Skeletal muscle satellite cell (primary cell): ENCODE data around the gene GBP4.

ENCODE experiments used
- H3K27me3 ChIP-seq: 2 replicates; pipeline ENCODE4 v1.7.0; 2013; ENCODE audit warnings: low read length; ENCODE audit not compliant: control insufficient read depth, insufficient read depth
- H3K36me3 ChIP-seq: 2 replicates; pipeline ENCODE4 v1.7.0; 2013; ENCODE audit warnings: mild to moderate bottlenecking, control low read depth, low read length; ENCODE audit not compliant: insufficient read depth
- H3K4me1 ChIP-seq: 2 replicates; pipeline ENCODE4 v1.7.0; 2013; ENCODE audit warnings: low read length; ENCODE audit not compliant: control insufficient read depth, insufficient read depth
- H3K4me2 ChIP-seq: 2 replicates; pipeline ENCODE4 v1.7.0; 2013; ENCODE audit warnings: mild to moderate bottlenecking, low read length
- H3K4me3 ChIP-seq: 2 replicates; pipeline ENCODE4 v1.7.0; 2013; ENCODE audit warnings: low read length
- H3K9ac ChIP-seq: 2 replicates; pipeline ENCODE4 v1.7.0; 2013; ENCODE audit warnings: mild to moderate bottlenecking, low read depth, low read length, moderate library complexity
- H3K9me3 ChIP-seq: replicated peaks from 2 replicates; pipeline ENCODE4 v1.7.0; 2013; ENCODE audit warnings: mild to moderate bottlenecking, control low read depth, low read length

GBP4 gene

DNA sequence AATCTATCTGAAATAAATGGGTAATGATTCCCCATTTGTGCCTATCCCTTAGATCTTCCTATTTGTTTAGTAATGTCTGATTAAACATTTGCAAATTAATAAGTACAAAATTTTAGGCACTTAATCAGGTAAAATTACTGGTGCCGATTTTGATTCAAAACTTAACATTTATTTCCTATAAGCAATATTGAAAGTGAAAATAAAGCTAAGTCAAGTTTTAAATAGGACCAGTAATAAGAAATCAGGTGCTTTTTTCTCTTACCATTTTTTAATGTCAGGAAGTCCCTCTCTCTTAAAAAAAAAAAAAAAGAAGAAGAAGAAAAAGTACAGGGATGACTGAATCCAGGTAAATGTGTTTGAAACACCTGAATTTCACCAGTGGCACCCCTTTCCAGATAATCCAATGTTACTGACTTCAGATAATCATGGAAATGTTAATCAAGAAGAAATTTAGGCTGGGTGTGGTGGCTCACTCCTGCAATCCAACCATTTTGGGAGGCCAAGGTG, 836 bp upstream of the GBP4 start:
- Histone ChIP-seq H3K4me3 (no peak overlapping the region), H3K36me3 (no peaks in the 10 kb centered on the region), H3K4me2 (no peak overlapping the region), H3K27me3 (no peaks in the 10 kb centered on the region), H3K4me1 (no peaks in the 10 kb centered on the region), H3K9me3 (no peaks in the 10 kb centered on the region), H3K9ac (no peak overlapping the region)

DNA sequence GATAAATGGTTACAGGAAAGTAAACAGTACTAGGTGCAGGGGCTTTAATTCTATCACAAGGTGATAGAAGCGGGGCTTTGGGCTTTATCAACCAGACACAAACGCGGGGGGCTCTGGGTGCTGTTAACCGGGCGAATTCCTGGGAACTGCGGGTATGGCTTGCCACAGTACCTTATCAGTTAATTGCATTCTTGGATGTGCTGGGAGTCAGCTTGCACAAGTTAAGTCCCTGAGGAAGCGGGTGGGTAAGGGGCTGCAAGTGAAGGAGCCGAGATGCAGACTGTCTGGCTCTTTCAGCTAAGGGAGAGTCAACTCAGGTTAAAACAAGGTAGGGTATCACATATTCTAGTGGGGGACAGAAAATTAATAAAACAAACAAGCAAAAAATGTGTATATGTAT, 661 bp downstream of the GBP4 start:
- H3K4me2 ChIP-seq = peak overlapping the region; percentile 28
- H3K9me3 ChIP-seq = no peaks in the 10 kb centered on the region
- H3K27me3 ChIP-seq = no peaks in the 10 kb centered on the region
- H3K36me3 ChIP-seq = no peaks in the 10 kb centered on the region
- peak overlapping the region; percentile 45 for H3K4me3 ChIP-seq
- H3K4me1 ChIP-seq = no peaks in the 10 kb centered on the region
- H3K9ac ChIP-seq = no peak overlapping the region

- Histone ChIP-seq H3K9me3 (no peaks in the 10 kb centered on the region), H3K4me3 (no peak overlapping the region), H3K36me3 (no peaks in the 10 kb centered on the region), H3K27me3 (no peaks in the 10 kb centered on the region), H3K4me1 (no peaks in the 10 kb centered on the region), H3K9ac (no peak overlapping the region), H3K4me2 (no peak overlapping the region)
Measured at GRCh38 chr1:89195476-89195875, 3.3 kb downstream of the GBP4 start.

GRCh38 chr1:89191314-89191713, 7.4 kb downstream of the GBP4 start:
- no peaks in the 10 kb centered on the region for H3K9me3 ChIP-seq
- no peaks in the 10 kb centered on the region for H3K4me1 ChIP-seq
- no peak overlapping the region for H3K4me2 ChIP-seq
- no peaks in the 10 kb centered on the region for H3K27me3 ChIP-seq
- no peak overlapping the region for H3K4me3 ChIP-seq
- H3K36me3 ChIP-seq = no peaks in the 10 kb centered on the region
- no peak overlapping the region for H3K9ac ChIP-seq

DNA sequence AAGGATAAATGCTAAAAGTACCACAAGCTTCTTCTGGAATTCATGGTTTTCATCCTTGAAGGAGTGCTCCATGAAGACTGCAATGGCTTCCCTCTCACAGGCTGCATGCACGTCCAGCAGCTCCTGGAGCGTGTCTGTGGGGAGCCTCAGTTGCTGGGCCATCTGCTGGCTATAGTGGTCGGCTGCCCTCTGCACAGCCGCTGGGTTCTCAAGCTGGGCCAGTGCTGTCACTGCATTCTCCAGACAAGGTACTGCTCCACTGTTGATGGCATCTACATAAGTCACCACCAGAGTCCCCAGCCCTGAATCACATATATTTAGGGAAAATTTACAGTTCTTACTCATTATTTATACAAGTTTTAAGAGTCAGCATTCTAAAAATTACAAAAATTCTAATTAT, 8.7 kb downstream of the GBP4 start:
- H3K4me3 ChIP-seq = no peak overlapping the region
- no peaks in the 10 kb centered on the region for H3K36me3 ChIP-seq
- no peaks in the 10 kb centered on the region for H3K9me3 ChIP-seq
- H3K4me2 ChIP-seq = no peak overlapping the region
- H3K4me1 ChIP-seq = no peaks in the 10 kb centered on the region
- H3K9ac ChIP-seq = no peak overlapping the region
- H3K27me3 ChIP-seq = no peaks in the 10 kb centered on the region

DNA sequence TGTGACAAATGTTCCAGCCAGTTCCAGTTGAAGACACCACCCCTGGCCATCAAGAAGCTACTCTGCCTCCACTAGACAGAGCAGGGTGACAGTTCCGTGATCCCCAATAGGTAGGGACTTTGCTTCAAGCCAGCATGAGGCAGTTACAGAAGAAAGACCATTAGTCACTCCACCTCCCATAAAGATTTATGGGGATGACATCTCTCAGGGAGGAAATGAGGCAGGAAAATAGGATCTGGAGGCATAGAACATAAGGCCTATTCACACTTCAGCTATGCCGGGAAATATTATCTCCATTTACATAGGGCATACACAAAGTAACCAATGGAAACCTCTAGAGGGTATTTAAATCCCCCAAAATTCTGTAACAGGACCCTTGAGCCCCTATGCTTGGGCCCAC, 19.4 kb downstream of the GBP4 start:
- no peaks in the 10 kb centered on the region for H3K27me3 ChIP-seq
- no peak overlapping the region for H3K9ac ChIP-seq
- no peak overlapping the region for H3K4me3 ChIP-seq
- H3K4me1 ChIP-seq = no peaks in the 10 kb centered on the region
- no peak overlapping the region for H3K4me2 ChIP-seq
- no peaks in the 10 kb centered on the region for H3K36me3 ChIP-seq
- H3K9me3 ChIP-seq = peaks cover 3% of the 10 kb centered on the region

DNA sequence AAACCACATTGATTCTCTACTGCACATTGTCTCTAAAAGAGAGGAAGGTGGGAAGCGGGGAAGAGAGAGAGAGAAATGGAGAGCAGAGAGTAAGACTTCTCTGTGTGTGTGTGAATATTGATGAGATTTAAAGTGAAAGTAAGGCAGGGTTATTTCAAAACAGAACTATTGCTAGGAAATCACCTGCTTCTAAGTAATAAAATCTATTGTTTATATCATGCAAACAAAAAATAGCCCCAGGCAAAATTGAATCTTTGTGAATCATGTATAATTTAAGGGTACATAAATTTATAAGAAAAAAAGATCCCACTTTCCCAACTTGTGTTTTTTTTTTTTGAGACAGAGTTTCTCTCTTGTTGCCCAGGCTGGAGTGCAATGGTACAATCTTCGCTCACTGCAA, 21.8 kb downstream of the GBP4 start:
- Histone ChIP-seq H3K9me3 (no peaks in the 10 kb centered on the region), H3K4me1 (no peaks in the 10 kb centered on the region), H3K27me3 (no peaks in the 10 kb centered on the region), H3K4me3 (no peak overlapping the region), H3K36me3 (no peaks in the 10 kb centered on the region), H3K9ac (no peak overlapping the region), H3K4me2 (no peak overlapping the region)

- Histone ChIP-seq H3K9ac (no peak within 1 kb of the TSS), H3K4me1 (no peaks in the 10 kb centered on the region), H3K4me3 (no peak within 1 kb of the TSS), H3K4me2 (no peak within 1 kb of the TSS), H3K9me3 (no peaks in the 10 kb centered on the region), H3K27me3 (no peaks in the 10 kb centered on the region), H3K36me3 (no peaks in the 10 kb centered on the region)
Measured at GRCh38 chr1:89175601-89176256, 23.0 kb downstream of the GBP4 start, which contains the start of gene GBP7. Gene GBP7, minus strand, starts transcription at chr1:89176003. Its CDS starts 4,068 bp downstream, at chr1:89171935.

DNA sequence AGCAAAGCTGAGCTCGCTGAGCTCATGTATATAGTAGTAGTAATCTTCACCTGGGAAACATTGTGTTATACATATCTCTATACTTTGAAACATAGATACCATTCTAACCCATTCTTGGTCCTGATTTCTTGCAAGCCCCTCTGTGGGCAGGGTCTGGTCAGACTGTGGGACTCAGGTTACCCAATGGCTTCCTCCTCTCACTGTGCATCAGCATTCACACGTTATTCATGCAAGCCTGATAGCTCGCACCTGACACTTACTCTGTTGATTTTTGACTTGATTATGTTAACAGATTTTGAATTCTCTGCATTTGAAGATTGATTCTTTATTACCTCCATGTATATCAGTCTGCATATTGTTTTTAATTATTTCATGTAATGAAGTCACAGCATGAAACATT, 24.3 kb downstream of the GBP4 start:
- Histone ChIP-seq H3K4me3 (no peak overlapping the region), H3K9ac (no peak overlapping the region), H3K4me1 (no peaks in the 10 kb centered on the region), H3K27me3 (no peaks in the 10 kb centered on the region), H3K9me3 (no peaks in the 10 kb centered on the region), H3K36me3 (no peaks in the 10 kb centered on the region), H3K4me2 (no peak overlapping the region)

- no peaks in the 10 kb centered on the region for H3K9me3 ChIP-seq
- no peak overlapping the region for H3K9ac ChIP-seq
- no peaks in the 10 kb centered on the region for H3K4me1 ChIP-seq
- H3K4me3 ChIP-seq = no peak overlapping the region
- H3K4me2 ChIP-seq = no peak overlapping the region
- no peaks in the 10 kb centered on the region for H3K36me3 ChIP-seq
- no peaks in the 10 kb centered on the region for H3K27me3 ChIP-seq
Measured at GRCh38 chr1:89172468-89173143, 26.1 kb downstream of the GBP4 start.

DNA sequence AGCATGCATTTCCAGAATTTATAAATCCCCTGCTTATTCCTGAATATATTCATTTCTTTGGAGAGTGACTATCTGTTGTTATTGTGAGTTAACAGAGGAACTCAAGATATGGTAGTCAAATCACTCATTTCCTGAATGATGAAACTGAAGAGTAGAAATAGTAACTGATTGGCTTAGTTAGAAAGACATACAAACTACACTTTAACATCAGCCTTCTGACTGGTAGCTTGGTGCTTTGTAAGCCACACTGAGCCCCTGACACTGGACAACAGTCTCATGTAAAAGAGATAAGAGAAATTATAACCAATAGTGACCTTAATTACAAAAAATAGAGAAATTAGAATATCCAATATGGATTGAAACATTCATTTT, 27.7 kb downstream of the GBP4 start:
- H3K4me2 ChIP-seq = no peak overlapping the region
- no peak overlapping the region for H3K9ac ChIP-seq
- H3K4me1 ChIP-seq = no peaks in the 10 kb centered on the region
- no peaks in the 10 kb centered on the region for H3K36me3 ChIP-seq
- H3K9me3 ChIP-seq = no peaks in the 10 kb centered on the region
- no peaks in the 10 kb centered on the region for H3K27me3 ChIP-seq
- H3K4me3 ChIP-seq = no peak overlapping the region
